ENCODE results near the gene LRRN2.

LRRN2 gene

DNA sequence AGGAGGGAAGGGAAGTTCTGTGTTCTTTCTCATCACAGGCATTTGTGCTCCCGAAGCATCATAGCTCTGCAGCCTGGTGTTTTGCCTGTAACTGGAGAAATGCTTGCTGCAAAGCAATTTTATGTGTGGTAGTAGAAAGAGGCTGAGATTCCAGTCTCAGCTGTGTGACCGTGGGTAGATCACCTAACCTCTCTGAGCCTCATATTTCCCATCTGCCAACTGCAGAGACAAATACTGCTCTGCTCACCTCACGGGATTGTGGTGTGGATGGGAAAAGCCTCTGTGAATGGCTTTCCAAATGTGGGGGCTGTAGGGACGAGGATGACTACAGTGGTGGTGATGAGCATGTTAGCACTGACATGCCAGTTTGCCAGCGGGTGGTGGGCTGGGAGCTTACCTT lies 85.3 kb downstream of the LRRN2 start:
- DNase-seq (ENCODE audit: low read depth) = no peak

DNA sequence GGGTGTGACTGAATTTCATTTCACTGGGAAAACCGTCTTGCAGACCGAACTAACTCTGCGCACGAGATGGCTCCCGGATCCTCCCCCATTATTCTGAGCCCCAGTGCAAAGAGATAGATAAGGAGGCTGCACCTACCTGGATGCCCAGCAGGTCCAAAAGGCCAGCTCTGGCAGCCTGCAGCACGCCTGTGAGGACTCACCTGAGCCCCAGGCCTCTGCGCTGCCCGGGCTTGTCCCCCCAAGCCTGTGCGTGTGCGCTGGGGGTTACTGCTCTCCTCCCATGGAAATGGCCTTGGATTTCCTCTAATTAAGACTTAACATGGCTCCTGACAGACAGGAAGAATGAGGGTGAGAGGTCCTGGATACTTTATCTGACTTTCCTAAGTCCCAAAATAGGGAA lies 85.9 kb downstream of the LRRN2 start:
- DNase-seq (ENCODE audit: low read depth) = no peak

DNA sequence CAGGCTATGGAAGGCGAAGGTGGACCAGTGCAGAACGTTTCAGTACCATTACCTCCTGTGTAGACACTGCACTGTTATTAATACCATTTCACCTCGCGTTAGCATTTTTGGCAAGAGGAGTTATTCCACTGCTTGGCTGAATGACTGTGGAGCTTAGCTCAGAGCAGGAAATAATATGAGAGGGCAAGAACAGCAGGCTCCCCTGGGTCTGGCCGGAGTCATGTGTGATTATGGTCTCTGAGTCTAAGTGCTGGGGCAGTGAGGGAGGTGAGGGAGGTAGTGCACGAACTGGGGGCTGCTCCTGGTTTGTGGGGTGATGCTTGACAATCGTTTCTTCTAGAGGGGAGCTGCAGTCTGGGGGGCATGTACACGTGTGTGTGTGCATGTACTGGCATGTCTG lies 86.4 kb downstream of the LRRN2 start:
- DNase-seq (ENCODE audit: low read depth) = no peak

DNA sequence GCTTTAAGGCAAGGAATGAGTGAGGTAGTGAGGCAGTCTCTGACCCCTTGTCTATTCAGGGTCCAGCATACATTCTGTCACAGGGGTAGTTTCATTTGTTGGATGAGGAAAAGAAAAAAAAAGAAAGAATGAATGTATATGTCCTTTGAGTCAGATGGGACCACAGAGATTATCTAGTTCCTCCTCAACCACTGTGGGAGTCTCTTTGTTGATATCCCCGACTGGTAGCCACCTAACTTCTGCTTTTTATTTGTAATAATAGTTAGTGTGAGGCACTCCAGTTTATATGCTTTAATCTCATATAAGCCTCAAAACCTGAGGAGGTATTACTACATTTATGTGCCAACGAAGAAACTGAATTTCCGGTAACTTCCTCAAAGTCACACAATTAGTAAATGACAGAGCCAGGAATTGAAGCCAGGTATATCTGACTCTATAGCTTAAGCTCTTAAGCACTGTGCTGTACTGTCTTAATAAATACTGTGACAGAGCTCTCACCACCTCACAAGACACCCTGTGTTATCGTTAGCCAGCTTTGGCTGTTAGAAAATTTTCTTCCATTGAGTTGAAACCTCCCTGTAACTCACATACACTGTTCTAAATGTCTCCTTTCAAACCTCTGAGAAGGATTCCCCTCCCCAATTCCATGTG lies 87.1 kb downstream of the LRRN2 start:
- no peak for DNase-seq (ENCODE audit: low read depth)

DNA sequence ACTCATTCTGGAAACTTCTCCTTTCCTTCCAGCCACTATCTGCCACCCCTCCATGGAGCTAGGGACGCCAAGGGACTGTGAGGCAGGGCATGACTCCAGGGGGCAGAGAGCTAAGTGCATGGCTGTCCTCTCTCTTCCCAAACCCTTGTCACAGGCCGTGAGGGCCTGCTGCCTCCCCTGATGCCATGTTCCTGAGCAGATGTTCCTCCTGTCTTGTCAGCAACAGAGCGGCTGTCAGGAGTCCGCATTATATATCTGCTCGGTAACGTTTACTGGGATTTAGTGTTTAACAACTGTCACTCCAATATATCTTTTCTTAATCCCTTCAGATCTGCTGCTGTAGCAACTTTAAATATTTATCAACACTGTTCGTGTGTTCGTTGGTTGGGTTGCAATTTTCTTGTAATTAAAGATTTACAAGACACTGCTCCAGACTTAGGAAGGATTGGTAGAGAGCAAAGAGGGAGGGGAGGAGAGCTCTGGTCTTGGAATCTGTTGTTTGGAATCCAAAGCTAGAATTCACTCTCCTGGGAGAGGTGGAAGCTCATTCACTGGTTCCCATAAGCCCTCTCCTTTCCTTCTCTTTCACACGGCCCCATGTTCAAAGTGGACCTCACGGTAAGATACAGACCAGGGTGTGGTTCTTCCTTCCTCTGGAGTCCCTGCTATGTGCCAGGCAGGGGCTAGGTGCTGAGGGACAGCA lies 93.1 kb downstream of the LRRN2 start:
- DNase-seq (ENCODE audit: low read depth) = no peak

DNA sequence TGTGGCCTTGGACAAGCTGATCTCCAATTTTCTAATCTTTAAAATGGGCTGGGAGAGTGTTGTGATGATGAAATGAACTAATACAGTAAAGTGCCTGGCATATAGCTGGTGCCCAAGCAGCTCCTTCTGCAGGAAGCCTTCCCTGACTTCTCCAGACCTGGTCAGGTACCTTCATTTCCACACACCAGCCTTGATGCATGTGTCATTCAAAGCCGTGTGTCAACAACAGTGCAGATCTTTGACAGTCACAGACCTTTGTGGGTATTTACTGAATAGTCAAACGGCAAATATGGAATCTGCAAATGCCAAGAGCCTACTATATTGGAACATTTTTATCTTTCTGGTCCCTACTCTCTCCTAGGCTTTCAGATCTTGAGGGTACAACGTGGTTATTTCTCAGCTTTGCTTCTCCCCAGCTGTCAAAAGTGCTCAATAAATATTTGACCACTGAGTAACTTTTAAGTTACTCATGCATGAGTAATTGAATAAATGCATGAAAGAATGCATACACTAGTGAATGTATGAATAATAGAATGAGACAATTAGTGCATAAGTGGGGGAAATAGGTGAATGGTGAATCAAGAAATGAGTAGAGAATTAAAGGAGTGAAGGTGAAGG lies 94.0 kb downstream of the LRRN2 start:
- DNase-seq (ENCODE audit: low read depth) = no peak

DNA sequence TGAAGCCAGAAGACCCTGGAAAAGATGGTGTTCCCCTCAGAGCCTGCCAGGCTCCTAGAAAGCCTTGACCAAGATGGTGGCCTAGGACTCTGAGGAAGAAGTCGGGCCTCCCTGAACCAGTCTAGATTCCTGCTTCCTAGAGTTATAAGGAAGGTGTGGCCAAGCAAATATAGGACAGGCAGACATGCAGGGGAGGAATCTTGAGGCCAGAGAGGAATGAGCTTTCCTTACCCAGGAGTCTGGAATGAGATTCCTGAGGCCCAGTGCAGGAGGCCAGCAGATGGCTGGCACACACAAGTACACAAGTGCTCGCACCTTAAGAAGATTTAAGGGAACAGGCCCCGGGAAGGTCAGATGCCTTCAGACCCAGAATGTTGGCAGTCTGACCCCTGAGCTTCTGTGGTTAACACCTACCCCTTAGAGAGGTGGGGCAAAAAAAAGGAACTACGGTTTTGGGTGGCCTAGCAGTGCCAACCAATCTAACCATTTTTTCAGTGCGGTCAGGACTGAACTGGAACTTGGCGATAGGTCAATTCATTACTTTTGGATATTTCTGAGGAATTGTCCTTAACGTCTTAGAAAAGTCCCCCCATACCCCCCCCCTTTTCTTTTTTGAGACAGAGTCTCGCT lies 96.0 kb downstream of the LRRN2 start:
- no peak for DNase-seq (ENCODE audit: low read depth)

DNA sequence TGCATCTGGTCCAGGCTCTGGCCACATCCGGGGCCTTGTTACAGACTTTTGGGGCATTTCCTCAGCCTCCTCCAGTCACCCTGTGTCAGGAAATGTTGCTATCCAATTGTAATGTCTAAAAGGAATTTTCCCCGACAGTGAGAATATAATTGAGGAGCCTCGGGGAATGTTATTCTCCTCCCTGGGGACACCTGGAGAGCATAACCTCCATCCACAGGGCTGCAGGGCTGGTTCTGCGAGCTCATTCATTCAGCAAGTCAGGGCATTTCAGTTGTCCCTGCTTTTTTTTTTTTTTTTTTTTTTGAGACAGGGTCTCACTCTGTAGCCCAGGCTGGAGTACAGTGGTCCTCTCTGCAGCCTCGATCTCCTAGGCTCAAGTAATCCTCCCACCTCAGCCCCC lies 96.7 kb downstream of the LRRN2 start:
- no peak for DNase-seq (ENCODE audit: low read depth)

DNA sequence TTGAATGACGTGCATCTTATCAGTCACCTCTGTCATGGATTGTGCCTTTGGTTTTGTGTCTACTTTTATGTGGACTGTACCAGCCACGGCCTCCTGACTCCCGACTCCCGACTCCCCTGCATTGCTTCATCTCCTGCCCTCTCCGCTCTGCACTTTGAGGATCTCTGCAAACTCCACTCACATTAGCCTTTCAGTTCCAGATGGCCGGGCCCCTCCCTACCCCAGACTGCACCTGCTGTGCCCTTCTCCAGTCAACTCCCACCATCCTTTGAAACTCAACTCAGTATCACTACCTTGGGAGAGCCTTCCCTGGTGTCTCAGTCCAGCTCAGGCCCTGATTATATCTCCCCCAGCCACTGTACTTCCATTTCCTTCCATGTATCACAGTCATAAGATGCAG lies 97.9 kb downstream of the LRRN2 start:
- DNase-seq (ENCODE audit: low read depth) = no peak

DNA sequence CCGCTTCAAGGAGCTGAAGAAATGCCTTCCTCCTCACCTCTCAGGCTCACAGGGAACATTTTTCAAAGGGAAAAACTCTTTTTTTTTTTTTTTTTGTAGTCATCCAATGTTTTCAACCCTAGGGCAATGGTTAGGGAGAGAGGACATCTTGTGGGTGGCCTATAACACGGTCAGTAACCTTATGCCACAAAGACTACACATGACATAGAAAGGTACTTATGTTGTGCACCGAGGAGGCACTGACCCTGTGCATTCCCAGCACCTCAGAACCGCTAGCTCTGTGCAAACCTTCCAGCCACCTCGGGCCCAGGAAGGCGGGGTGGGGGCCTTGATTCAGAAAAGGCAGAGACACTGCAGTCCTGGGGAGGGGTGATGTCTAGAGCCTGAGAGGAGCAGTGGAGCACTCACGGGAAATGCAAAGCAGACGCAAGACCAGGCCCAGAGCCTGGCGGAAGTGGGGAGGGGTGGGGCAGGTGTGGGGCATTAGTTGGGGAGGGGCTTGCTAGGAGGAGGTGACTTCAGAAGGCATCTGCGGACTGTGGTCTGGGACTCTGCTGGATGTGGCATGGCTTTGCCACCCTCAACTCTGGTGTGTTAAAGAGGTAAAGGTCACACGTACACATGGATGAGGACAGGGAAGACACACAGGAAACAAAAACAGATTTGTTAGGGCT lies 100.7 kb downstream of the LRRN2 start:
- no peak for DNase-seq (ENCODE audit: low read depth)

DNA sequence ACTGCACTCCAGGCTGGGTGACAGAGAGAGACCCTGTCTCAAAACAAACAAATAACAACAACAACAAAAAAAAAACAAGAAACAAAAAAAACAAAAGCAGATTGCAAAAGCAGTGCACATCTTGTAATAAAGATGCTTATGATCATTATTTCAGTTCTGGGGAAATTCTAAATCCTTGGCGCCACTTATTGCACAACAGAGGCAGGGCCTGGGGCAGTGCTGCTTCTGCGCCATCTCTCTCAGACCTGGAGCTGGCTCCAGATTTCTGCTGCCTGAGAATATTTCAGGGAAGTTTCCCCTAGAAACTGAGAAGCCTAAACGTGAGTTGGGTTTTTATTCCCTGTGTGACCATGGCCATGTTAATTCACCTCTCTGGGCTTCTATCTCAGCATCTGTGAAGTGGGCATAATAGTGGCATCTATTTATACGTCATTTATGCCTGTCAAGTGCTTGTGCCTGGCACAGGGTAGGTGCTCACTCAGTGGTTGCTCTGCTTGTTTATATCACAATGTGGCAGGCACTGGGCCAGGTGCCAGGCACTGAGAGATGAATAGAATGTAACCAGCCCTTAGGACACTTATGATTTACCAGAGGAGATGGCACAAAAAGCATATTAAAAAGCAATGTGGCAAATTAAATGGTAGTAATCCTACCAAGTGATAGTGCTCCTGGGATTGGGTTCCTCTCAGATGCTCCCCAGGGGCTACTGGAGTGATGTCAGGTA lies 101.5 kb downstream of the LRRN2 start:
- no peak for DNase-seq (ENCODE audit: low read depth)

DNA sequence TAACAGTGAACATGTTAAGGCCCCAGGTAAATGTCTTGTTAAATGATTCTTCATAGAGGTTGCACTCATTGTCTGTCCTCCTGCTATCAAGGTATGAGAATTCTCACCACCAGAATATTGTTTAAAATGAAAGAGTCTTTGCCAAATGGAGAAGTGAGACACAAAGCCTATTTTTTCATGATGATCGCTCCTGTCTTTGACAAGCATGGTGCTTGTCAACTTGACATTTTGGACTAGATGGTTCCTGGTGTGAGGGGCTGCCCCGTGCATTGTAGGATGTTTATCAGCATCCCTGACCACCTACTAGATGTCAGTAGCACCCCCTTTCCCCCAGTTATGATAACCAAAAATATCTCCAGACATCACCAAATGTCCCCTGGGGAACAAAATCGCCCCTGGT lies 103.8 kb downstream of the LRRN2 start:
- DNase-seq (ENCODE audit: low read depth) = no peak

DNA sequence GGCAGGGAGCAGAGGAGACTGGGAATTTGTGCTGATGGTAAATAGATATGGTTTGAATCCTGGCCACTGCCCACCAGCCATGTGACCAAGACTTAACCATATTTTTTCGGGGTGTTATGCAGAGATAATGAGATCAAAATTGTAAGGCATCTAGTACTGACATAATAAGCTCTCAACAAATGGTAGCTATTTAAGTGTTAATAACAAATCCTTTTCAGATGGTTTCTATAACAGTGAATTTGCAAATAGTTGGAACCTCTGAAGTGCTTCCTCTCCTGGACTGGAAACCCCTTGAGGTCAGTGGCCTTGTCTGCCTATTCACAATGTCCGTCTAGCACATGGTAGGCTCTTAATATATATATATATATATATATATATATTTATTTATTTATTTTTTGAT lies 104.7 kb downstream of the LRRN2 start:
- no peak for DNase-seq (ENCODE audit: low read depth)

DNA sequence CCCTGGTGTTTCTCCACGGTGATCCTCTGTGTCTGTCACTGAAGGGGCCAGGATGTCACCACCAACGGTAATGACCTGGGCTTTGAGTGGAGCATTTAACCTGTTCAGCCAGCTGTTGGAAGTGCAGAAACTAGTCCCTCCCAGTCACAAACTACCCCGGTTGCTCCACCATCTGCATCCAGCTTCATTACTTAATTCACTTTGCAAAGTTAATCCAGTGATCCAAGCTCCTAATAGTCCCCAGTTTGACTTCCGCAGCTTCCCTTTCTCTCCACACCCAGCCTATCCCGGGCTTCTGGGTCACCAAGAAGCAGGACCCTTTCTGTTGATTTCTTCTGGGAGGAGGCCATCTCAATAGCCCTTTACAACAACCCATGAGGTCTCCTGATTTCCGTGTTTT lies 105.9 kb downstream of the LRRN2 start:
- DNase-seq (ENCODE audit: low read depth) = no peak

DNA sequence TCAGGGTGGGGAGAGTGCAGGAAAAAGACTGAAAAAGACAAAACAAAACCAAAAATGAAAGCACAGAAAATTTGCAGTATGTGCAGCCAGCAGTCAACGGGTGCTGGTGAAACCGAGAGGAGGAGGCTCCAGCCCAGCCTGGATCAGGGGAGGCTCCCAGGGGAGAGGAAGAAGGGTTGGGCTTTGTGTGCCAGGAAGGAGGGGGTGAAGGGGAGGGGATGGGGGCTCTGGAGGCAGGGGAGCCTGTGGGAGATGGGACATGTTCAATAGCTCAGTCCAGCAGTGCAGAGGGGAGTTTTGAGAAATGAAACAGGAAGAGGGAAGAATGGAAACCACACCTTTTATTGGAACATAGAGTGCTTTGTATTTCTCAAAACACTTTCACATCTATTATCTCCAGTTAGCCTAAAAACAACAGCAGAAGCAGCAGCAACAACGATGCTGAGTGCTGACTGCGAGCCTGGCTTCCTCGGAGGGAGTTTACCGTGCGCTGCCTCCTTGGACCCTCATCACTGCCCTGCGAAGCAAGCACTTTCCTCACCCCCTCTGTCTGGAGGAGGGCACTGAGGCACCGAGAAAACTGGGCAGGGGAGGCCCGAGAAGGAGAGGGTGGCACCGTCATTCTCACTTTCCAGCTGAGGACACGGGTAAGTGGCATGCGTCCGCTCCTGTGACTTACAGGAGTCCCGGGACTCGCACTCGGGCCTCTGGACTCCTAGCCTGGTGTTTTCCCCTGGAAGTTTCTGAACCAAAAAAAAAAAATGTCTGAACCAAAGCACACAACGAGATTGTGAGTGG lies 106.5 kb downstream of the LRRN2 start:
- peak; percentile 10 for DNase-seq (ENCODE audit: low read depth)

DNA sequence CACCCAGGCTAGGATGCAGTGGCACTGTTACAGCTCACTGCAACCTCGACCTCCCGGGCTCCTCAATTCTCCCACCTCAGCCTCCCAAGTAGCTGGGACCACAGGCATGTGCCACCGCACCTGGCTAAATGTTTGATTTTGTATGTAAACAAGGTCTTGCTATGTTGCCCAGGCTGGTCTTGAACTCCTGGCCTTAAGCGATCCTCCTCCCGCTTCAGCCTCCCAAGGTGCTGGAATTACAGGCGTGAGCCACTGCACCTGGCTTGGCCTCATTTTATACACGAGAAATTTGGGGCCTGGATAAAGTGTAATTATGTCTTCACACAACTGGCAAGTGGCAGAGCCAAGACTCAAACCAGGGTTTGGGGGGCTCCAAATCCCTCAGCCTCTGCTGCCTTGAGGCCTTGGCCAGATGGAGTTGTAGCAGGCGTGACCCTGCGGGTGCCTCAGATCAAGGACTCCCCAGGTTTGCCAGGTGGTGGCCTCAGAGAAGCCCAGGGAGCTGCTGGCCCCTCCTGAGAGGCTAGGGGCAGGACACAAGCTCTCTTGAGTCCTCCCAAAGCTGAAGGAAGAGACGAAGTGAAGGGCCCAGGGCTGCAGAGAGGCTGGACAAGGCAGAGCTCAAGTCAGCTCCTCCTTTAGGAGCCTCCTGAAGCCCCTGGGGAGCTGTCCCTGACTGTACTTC lies 107.6 kb downstream of the LRRN2 start:
- DNase-seq (ENCODE audit: low read depth) = no peak

DNA sequence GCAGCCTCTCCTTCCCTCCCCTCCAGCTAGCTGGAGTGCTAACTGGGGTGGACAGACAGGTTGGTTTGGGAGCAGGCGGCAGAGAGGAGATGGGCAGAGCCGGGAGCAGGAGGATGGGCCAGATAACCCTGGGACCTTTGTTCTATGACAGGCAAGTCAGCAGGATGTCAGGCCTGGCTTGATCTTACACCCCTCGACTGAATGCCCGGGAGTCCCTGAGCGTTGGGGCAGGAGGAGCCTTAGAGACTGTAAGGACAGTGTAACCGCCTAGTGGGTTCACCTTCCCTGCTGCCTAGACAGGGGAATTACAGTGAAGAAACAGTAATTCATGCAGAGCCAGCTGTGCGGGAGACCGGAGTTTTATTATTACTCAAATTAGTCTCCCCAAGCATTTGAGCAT lies 109.1 kb downstream of the LRRN2 start:
- DNase-seq (ENCODE audit: low read depth) = no peak

DNA sequence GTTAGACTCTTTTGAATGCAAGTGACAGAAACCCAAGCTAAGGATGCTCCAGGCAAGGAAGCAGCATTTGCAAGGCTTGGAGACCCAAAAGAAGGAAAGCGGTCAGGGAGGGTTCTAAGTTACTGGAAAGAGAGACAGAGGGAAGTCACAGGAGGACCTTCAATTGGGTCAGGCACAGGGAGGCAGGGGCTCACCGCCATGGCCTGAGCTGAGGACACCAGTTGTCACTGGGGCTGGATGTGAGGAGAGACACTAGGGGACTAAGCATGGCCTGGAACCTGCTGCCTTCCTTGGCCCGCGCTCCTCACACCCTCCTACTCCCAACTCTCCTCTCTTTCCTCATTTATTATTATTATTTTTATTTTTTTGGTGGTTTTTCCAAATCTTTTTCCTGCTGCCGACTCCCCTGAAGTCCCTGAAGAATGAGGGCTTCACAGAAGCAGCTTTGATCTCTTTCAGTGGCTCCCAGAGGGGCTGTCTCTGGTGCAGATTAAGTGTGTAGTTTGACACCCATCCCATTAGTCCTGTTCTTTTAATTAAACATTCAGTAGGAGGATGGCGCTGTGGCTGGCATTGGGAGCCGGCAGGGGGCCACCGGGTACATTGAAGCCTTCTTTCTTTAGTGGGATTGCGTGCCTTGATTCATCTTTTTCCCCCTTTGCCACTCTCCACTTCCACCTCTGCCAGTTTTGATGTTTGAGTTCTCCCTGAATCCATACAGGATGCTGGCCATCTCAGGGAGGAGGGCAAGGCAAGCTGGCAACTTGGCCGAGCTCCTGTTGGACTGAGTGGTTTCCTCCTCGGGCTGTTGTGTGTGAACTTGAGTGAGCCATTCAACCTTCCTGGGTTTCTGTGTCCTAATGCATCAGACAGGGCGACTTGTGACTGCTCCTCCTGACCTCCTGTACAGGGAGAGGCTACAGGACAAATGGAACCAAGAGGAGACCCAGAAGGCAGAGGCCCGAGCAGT lies 110.0 kb downstream of the LRRN2 start:
- no peak for DNase-seq (ENCODE audit: low read depth)

DNA sequence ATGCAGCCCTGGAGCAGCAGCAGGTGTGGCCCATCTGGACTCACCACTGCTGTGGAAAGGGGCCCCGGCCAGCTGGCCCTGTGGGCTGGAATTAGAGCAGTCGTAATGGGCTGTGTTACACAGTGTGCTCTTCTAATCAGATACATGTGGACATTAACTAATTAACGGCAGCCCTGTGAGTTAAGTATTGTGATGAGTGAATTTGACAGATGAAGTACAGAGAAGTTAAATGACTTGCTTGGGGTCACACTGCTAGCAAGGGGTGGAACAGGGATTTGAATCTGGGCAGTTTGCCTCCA lies 110.7 kb downstream of the LRRN2 start:
- DNase-seq (ENCODE audit: low read depth) = no peak
